ENCODE results near the gene RTP2.

DNA sequence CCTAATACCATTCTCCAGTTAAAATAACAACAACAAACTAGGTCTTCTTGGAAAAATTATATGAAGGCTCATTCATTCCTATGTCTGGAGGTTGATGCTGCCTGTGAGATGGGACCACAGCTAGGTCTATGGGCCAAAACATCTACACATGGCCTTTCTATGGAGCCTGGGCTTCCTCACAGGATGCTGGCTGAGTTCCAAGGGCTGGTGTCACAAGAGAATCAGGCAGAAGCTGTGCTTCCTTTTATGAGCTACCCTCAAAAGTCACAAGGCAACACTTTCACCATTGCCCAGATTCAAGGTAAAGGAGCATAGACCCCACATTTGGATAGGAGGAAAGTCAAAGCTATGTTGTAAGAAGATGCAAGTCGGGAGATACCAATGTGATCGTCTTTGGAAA is 4.6 kb upstream of the RTP2 start:
- TF ChIP-seq, protein P1, sequence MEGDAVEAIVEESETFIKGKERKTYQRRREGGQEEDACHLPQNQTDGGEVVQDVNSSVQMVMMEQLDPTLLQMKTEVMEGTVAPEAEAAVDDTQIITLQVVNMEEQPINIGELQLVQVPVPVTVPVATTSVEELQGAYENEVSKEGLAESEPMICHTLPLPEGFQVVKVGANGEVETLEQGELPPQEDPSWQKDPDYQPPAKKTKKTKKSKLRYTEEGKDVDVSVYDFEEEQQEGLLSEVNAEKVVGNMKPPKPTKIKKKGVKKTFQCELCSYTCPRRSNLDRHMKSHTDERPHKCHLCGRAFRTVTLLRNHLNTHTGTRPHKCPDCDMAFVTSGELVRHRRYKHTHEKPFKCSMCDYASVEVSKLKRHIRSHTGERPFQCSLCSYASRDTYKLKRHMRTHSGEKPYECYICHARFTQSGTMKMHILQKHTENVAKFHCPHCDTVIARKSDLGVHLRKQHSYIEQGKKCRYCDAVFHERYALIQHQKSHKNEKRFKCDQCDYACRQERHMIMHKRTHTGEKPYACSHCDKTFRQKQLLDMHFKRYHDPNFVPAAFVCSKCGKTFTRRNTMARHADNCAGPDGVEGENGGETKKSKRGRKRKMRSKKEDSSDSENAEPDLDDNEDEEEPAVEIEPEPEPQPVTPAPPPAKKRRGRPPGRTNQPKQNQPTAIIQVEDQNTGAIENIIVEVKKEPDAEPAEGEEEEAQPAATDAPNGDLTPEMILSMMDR (IDR thresholded peaks at IDR 0.05), result no peak
- TF ChIP-seq POLR2A (IDR thresholded peaks at IDR 0.05), result no peak

Data from esophagus squamous epithelium (tissue), 4 donors.